Small intestine (tissue), 7 donors: ENCODE measurements around the gene C2orf68. TPM values are rescaled to one million over a fixed set of nuclear protein-coding genes. Genes with fewer than 3 reads are reported as not detected.
"Not testable (repeated sequence)": the region's sequence is repeated elsewhere in the genome, so short reads cannot be mapped to it uniquely, and the experiment has no call there.

Experiments
- DNase-seq, 2 donors: peaks; one replicate each; pipeline versions ENCODE4 v3.0.0 to v3.0.0-alpha.2; 2013
- FAIRE-seq: peaks from 2 replicates; lab custom pipeline; 2012; peaks lifted over from hg19 to GRCh38; lab: Jason Lieb, UNC
- H3K27ac ChIP-seq, 3 donors: one replicate each; pipeline ENCODE4 v1.5.1; 2013; ENCODE audit warnings: low read length in 2 of 3, mild to moderate bottlenecking in 2 of 3, control low read depth in 1 of 3, inconsistent platforms in 1 of 3, low read depth in 1 of 3, moderate library complexity in 1 of 3
- H3K27me3 ChIP-seq, 3 donors: one replicate each; pipeline ENCODE4 v1.6.1; 2013; ENCODE audit warnings: low read length in 3 of 3, inconsistent platforms in 1 of 3; ENCODE audit not compliant: control insufficient read depth in 3 of 3, insufficient read depth in 3 of 3
- H3K36me3 ChIP-seq, 3 donors: one replicate each; pipeline ENCODE4 v1.6.1; 2013; ENCODE audit warnings: low read length in 3 of 3, inconsistent platforms in 1 of 3, low read depth in 1 of 3, mild to moderate bottlenecking in 1 of 3, moderate library complexity in 1 of 3; ENCODE audit not compliant: control insufficient read depth in 3 of 3, insufficient read depth in 2 of 3
- H3K4me1 ChIP-seq, 3 donors: one replicate each; pipeline ENCODE4 v1.6.1; 2013; ENCODE audit warnings: low read length in 2 of 3, inconsistent platforms in 1 of 3, low read depth in 1 of 3, mild to moderate bottlenecking in 1 of 3, moderate library complexity in 1 of 3; ENCODE audit not compliant: control insufficient read depth in 3 of 3, insufficient read depth in 2 of 3
- H3K4me3 ChIP-seq, 3 donors: one replicate each; pipeline ENCODE4 v1.5.1; 2013; ENCODE audit warnings: low read length in 3 of 3, control low read depth in 1 of 3, inconsistent platforms in 1 of 3, low read depth in 1 of 3, mild to moderate bottlenecking in 1 of 3, moderate library complexity in 1 of 3
- H3K9me3 ChIP-seq, 2 donors: one replicate each; pipeline ENCODE4 v1.6.1; 2013; ENCODE audit warnings: low read depth in 1 of 2, low read length in 1 of 2; ENCODE audit not compliant: control insufficient read depth in 2 of 2, insufficient read depth in 1 of 2
- WGBS, 3 donors: extraction: QIAGEN DNeasy Blood & Tissue Kit; methylation state at CpG; one replicate each; pipeline ENCODE4 v1.1.7; 2013; 5-methylcytosine and 5-hydroxymethylcytosine counted together
- polyA plus RNA-seq, 4 donors: library from polyadenylated mRNA; stranded (reverse) in 3 of 4; unstranded in 1 of 4; fragments of 200-250 nt in 3 of 4; fragments of 120-200 nt in 1 of 4; gene quantifications; one replicate each; pipeline versions ENCODE4 v1.2.1 to v1.2.3, GENCODE V29; 2013
- donor health status: healthy with polysubstance abuse.
- donor health status: control.
- donor health status: control.
- donor health status: Bipolar disorder and iron deficiency.
- donor health status: healthy.

C2orf68 gene
- polyA plus RNA-seq, 4 donors: 16.2 to 44.8 (median 25.3) TPM

DNA sequence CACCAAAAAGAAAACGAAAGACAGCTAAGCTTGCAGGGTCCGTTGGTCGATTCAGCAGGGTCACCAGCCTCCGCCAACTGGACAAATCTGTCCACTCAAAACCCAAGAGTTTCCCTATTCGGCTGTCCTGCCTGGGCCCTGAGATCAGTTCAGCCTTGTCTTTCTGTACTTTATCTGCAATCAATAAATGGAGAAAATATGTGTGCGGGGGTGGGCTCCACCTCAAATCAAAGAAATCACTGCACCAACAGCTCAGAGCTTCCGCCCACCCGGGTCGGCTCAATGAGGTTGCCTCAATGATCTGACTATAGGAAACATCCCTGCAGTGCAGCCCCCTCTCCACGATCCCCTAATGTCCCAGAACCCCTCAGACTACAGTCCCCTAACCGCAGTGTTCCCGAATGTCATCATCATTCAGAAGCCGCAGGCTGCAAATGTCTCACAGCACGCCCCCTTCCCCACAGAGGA is 51.0 kb downstream of the C2orf68 start:
- peaks cover 0 to 5% (median 0%) of the 10 kb centered on the region in 3 donors for H3K4me1 ChIP-seq
- no peaks in the 10 kb centered on the region for H3K9me3 ChIP-seq
- FAIRE-seq: no peak
- H3K27me3 ChIP-seq: no peaks in the 10 kb centered on the region
- 0 to 4% (median 4%) methylated on average over 14 of the region's 14 CpGs for WGBS, 3 donors
- peak overlapping the region in 2 of 3 donors; percentile 89 to 90 for H3K27ac ChIP-seq
- peaks cover 0 to 18% (median 8%) of the 10 kb centered on the region in 3 donors for H3K36me3 ChIP-seq
- peak overlapping the region; percentile 74 to 92 (median 75) for H3K4me3 ChIP-seq
- DNase-seq: peak in 1 of 2 donors; percentile 30

DNA sequence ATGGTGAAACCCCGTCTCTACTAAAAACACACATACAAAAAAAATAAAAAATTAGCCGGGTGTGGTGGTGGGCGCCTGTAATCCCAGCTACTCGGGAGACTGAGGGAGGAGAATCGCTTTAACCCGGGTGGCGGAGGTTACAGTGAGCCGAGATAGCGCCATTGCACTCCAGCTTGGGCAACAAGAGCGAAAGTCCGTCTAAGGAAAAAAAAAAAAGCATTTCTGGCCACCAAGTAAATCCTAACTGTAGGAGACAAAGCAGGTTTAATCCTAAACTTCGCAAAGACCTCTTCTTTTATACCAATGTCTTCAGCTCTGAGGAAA is 51.5 kb downstream of the C2orf68 start:
- not testable (repeated sequence) for H3K9me3 ChIP-seq, DNase-seq, H3K27ac ChIP-seq, H3K27me3 ChIP-seq, FAIRE-seq, H3K4me1 ChIP-seq
- WGBS, 3 donors: 74 to 79% (median 77%) methylated on average over 12 of the region's 12 CpGs
- Histone ChIP-seq H3K4me3 (peak overlapping the region in 2 of 3 donors; percentile 74 to 92), H3K36me3 (peaks cover 0 to 19% (median 10%) of the 10 kb centered on the region in 3 donors)

DNA sequence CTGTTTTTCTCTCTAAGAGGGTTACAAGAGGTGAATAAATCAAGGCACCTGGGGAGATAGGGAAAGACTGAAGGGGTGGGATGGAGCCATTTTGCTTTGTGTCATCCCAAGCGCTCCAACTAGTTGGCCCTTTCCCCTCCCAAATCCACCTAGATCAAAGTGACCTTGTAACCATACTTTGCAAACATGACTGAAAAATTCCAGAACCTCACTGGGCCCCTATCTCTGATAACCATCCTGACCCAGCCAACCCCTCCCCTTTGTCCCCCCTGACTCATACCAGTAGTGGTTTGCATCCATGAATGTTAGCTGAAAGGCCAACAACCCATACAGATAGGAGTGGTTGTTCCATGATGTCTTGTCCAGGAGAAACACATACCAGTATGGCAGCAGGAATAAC is 53.7 kb downstream of the C2orf68 start:
- WGBS, 3 donors: 80 to 100% (median 93%) methylated on average over 1 of the region's 1 CpG
- FAIRE-seq (no peak), DNase-seq (no peak)
- Histone ChIP-seq H3K27me3 (no peaks in the 10 kb centered on the region), H3K27ac (no peak overlapping the region), H3K36me3 (peaks cover 7 to 38% (median 16%) of the 10 kb centered on the region in 3 donors), H3K9me3 (no peaks in the 10 kb centered on the region), H3K4me1 (peaks cover 0 to 5% (median 0%) of the 10 kb centered on the region in 3 donors), H3K4me3 (no peak overlapping the region)

DNA sequence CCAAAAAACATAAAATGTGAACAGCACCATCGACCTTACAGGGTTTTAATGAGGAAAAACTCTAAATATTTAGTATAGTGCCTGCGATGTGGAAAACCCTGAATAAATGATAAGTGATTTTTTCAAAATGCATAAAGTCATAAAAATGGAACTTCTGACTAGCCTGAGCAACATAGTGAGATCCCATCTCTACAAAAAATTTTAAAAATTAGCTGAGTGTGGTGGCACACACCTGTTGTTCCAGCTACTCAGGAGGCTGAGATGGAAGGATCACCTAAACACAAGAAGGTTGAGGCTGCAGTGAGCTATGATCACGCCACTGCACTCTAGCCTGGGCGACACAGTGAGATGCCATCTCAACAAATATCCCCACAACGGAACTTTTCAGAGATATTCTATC is 54.7 kb downstream of the C2orf68 start:
- WGBS, 3 donors: 92 to 95% (median 92%) methylated on average over 5 of the region's 5 CpGs
- no peak overlapping the region for H3K4me3 ChIP-seq
- H3K4me1 ChIP-seq: peaks cover 0 to 5% (median 0%) of the 10 kb centered on the region in 3 donors
- H3K27ac ChIP-seq: no peak overlapping the region
- no peak for FAIRE-seq
- no peaks in the 10 kb centered on the region for H3K9me3 ChIP-seq
- H3K27me3 ChIP-seq: no peaks in the 10 kb centered on the region
- peaks cover 7 to 48% (median 16%) of the 10 kb centered on the region in 3 donors for H3K36me3 ChIP-seq
- DNase-seq: no peak

Other genes with a start within 250 kb of the C2orf68 start
- gene CAPG, start 201.7 kb downstream of the C2orf68 start, polyA plus RNA-seq: 100 to 1,000 TPM in 1 of 4 donors, 10 to 100 TPM in 3; 35.8 to 130 (median 62.4) TPM
- gene SH2D6, start 193.4 kb downstream of the C2orf68 start, polyA plus RNA-seq: 100 to 1,000 TPM in 1 of 4 donors, 10 to 100 TPM in 2, 1 to 10 TPM in 1; 2.8 to 122 (median 23.8) TPM
- 100 to 1,000 TPM in 1 of 4 donors, 10 to 100 TPM in 3; 81.2 to 273 (median 96.6) TPM for gene MAT2A, start 72.9 kb downstream of the C2orf68 start, polyA plus RNA-seq
- gene GGCX, start 50.6 kb downstream of the C2orf68 start, polyA plus RNA-seq: 10 to 100 TPM in 2 of 4 donors, 1 to 10 TPM in 2; 9.2 to 24.8 (median 16.5) TPM
- gene VAMP8, start 34.5 kb downstream of the C2orf68 start, polyA plus RNA-seq: 1,000 to 10,000 TPM in 1 of 4 donors, 100 to 1,000 TPM in 3; 183 to 1,108 (median 619) TPM
- 100 to 1,000 TPM in 1 of 4 donors, 10 to 100 TPM in 3; 12.8 to 110 (median 86.4) TPM for gene VAMP5, start 27.6 kb downstream of the C2orf68 start, polyA plus RNA-seq
- gene RNF181, start 16.3 kb downstream of the C2orf68 start, polyA plus RNA-seq: 100 to 1,000 TPM; 131 to 234 (median 180) TPM
- 10 to 100 TPM; 12.5 to 40.0 (median 31.0) TPM for gene TMEM150A, start 9.4 kb downstream of the C2orf68 start, polyA plus RNA-seq
- 10 to 100 TPM; 24.6 to 41.3 (median 36.2) TPM for gene USP39, start 4.1 kb upstream of the C2orf68 start, polyA plus RNA-seq
- gene SFTPB, start 56.1 kb upstream of the C2orf68 start, polyA plus RNA-seq: 10 to 100 TPM in 2 of 4 donors, under 1 TPM in 2; 0.01 to 34.9 (median 6.0) TPM
- gene GNLY, start 82.3 kb upstream of the C2orf68 start, polyA plus RNA-seq: 1 to 10 TPM in 3 of 4 donors, not detected in 1; 1.4 to 2.1 (median 1.4) TPM
- 10 to 100 TPM in 1 of 4 donors, 1 to 10 TPM in 3; 1.6 to 18.4 (median 3.7) TPM for gene ATOH8, start 141.9 kb upstream of the C2orf68 start, polyA plus RNA-seq